ENCODE data around the gene SFN.

SFN gene

GRCh38 chr1:26910343-26911160, 47.6 kb downstream of the SFN start:
- Histone ChIP-seq H3K9me3 (ENCODE audit: control insufficient read depth in 1 of 2, low read length in 2 of 2) (no peaks in the 10 kb centered on the region), H3K4me1 (ENCODE audit: control insufficient read depth in 1 of 2, insufficient read depth in 2 of 2, low read length in 2 of 2) (peaks cover 29 to 42% of the 10 kb centered on the region in 2 donors), H3K27ac (ENCODE audit: low read depth, low read length) (no peak overlapping the region), H3K9ac (ENCODE audit: low read depth in 1 of 2, low read length in 2 of 2) (peak overlapping the region; percentile 39 to 97), H3K27me3 (ENCODE audit: control insufficient read depth in 1 of 2, insufficient read depth in 2 of 2, low read length in 2 of 2) (no peaks in the 10 kb centered on the region), H3K36me3 (ENCODE audit: control insufficient read depth in 1 of 2, insufficient read depth in 2 of 2, low read length in 2 of 2) (peaks cover 0 to 4% of the 10 kb centered on the region in 2 donors), H3K4me3 (ENCODE audit: low read depth in 1 of 2, low read length in 2 of 2) (peak overlapping the region; percentile 66 to 83)

- H3K4me3 ChIP-seq (ENCODE audit: low read depth in 1 of 2, low read length in 2 of 2): peak overlapping the region; percentile 66 to 83
- H3K4me1 ChIP-seq (ENCODE audit: control insufficient read depth in 1 of 2, insufficient read depth in 2 of 2, low read length in 2 of 2): peaks cover 30 to 35% of the 10 kb centered on the region in 2 donors
- H3K27ac ChIP-seq (ENCODE audit: low read depth, low read length): peak overlapping the region; percentile 59
- no peaks in the 10 kb centered on the region for H3K27me3 ChIP-seq (ENCODE audit: control insufficient read depth in 1 of 2, insufficient read depth in 2 of 2, low read length in 2 of 2)
- H3K9me3 ChIP-seq (ENCODE audit: control insufficient read depth in 1 of 2, low read length in 2 of 2): no peaks in the 10 kb centered on the region
- H3K36me3 ChIP-seq (ENCODE audit: control insufficient read depth in 1 of 2, insufficient read depth in 2 of 2, low read length in 2 of 2): peaks cover 0 to 4% of the 10 kb centered on the region in 2 donors
- H3K9ac ChIP-seq (ENCODE audit: low read depth in 1 of 2, low read length in 2 of 2): peak overlapping the region; percentile 69 to 97
Observed at GRCh38 chr1:26911399-26912146, 48.6 kb downstream of the SFN start.

DNA sequence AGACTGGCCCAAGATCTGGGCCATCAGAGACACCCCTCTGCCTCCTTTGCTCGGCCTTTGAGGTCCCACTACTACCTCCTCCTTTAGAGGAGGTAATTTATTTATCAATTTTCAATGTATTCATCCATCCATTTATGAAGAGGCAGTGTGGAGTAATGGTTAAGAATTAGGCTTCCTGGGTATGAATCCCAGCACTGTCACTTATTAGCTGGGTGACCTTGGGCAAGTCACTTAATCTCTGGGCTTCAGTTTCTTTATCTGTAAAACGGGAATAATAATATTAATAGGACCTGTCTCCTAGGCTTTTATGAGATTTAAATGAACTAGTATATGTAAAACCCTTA, 49.2 kb downstream of the SFN start:
- Histone ChIP-seq H3K4me3 (ENCODE audit: low read depth in 1 of 2, low read length in 2 of 2) (peak overlapping the region; percentile 66 to 83), H3K4me1 (ENCODE audit: control insufficient read depth in 1 of 2, insufficient read depth in 2 of 2, low read length in 2 of 2) (peaks cover 26 to 31% of the 10 kb centered on the region in 2 donors), H3K9ac (ENCODE audit: low read depth in 1 of 2, low read length in 2 of 2) (peak overlapping the region; percentile 96 to 97)

GRCh38 chr1:26913389-26913753, 50.4 kb downstream of the SFN start:
- Histone ChIP-seq H3K9me3 (ENCODE audit: control insufficient read depth in 1 of 2, low read length in 2 of 2) (no peaks in the 10 kb centered on the region), H3K36me3 (ENCODE audit: control insufficient read depth in 1 of 2, insufficient read depth in 2 of 2, low read length in 2 of 2) (peaks cover 0 to 4% of the 10 kb centered on the region in 2 donors), H3K27ac (ENCODE audit: low read depth, low read length) (peak overlapping the region; percentile 94), H3K9ac (ENCODE audit: low read depth in 1 of 2, low read length in 2 of 2) (peak overlapping the region; percentile 96 to 97), H3K4me3 (ENCODE audit: low read depth in 1 of 2, low read length in 2 of 2) (peak overlapping the region; percentile 66 to 83), H3K4me1 (ENCODE audit: control insufficient read depth in 1 of 2, insufficient read depth in 2 of 2, low read length in 2 of 2) (peaks cover 25 to 30% of the 10 kb centered on the region in 2 donors), H3K27me3 (ENCODE audit: control insufficient read depth in 1 of 2, insufficient read depth in 2 of 2, low read length in 2 of 2) (no peaks in the 10 kb centered on the region)

More for the DNA sequence above, 49.2 kb downstream of the SFN start:
- Histone ChIP-seq H3K27ac (ENCODE audit: low read depth, low read length) (peak overlapping the region; percentile 94), H3K36me3 (ENCODE audit: control insufficient read depth in 1 of 2, insufficient read depth in 2 of 2, low read length in 2 of 2) (peaks cover 0 to 4% of the 10 kb centered on the region in 2 donors), H3K9me3 (ENCODE audit: control insufficient read depth in 1 of 2, low read length in 2 of 2) (no peaks in the 10 kb centered on the region), H3K27me3 (ENCODE audit: control insufficient read depth in 1 of 2, insufficient read depth in 2 of 2, low read length in 2 of 2) (no peaks in the 10 kb centered on the region)

Data from duodenal mucosa (tissue), 2 donors.